ENCODE results near the gene SLC2A2. TPM values are rescaled to one million over a fixed set of nuclear protein-coding genes. Genes with fewer than 3 reads are reported as not detected.

Gene SLC2A2
- total RNA-seq, 1 donor from 2014 or later = not detected

DNA sequence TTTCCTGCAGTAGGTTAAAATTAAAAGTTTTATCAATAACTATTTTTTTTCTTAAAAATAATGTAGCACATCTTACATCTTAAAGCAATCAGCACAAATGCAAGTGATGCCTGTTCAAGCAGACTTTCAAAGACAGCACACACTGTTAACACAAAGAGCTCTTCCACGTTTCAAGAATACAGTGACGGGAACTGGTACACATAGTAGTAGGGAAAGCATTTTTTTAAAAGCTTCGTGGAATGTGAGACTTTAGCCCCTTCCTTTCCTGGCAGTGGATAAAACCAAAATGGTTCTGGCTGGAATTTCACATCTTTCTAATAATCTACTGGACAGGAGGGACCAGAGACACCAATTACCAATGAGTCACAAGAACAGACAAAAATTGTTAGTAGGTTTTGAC lies 33.5 kb upstream of the SLC2A2 start:
- Mint-ChIP-seq H3K27me3 (ENCODE audit: insufficient read depth, low read depth) (no peaks in the 10 kb centered on the region), H3K9me3 (no peaks in the 10 kb centered on the region), H3K4me1 (no peaks in the 10 kb centered on the region), H3K4me3 (no peak overlapping the region), H3K36me3 (peaks cover 17% of the 10 kb centered on the region), H3K27ac (no peak overlapping the region)
- H3K79me2 ChIP-seq (ENCODE audit: low read depth) = no peaks in the 10 kb centered on the region
- no peaks in the 10 kb centered on the region for H3K9me3 ChIP-seq (ENCODE audit: low read depth)
- no peak overlapping the region for H3K27ac ChIP-seq
- no peak overlapping the region for H3K4me2 ChIP-seq
- TF ChIP-seq EZH2 (IDR thresholded peaks at IDR 0.05) = no peak
- TF ChIP-seq, protein P1, sequence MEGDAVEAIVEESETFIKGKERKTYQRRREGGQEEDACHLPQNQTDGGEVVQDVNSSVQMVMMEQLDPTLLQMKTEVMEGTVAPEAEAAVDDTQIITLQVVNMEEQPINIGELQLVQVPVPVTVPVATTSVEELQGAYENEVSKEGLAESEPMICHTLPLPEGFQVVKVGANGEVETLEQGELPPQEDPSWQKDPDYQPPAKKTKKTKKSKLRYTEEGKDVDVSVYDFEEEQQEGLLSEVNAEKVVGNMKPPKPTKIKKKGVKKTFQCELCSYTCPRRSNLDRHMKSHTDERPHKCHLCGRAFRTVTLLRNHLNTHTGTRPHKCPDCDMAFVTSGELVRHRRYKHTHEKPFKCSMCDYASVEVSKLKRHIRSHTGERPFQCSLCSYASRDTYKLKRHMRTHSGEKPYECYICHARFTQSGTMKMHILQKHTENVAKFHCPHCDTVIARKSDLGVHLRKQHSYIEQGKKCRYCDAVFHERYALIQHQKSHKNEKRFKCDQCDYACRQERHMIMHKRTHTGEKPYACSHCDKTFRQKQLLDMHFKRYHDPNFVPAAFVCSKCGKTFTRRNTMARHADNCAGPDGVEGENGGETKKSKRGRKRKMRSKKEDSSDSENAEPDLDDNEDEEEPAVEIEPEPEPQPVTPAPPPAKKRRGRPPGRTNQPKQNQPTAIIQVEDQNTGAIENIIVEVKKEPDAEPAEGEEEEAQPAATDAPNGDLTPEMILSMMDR (IDR thresholded peaks at IDR 0.05) = no peak
- no peak for TF ChIP-seq EZH2phosphoT487 (IDR thresholded peaks at IDR 0.05)
- H3K4me3 ChIP-seq = no peak overlapping the region
- no peaks in the 10 kb centered on the region for H3K27me3 ChIP-seq
- no peaks in the 10 kb centered on the region for H3K36me3 ChIP-seq
- no peak for DNase-seq (ENCODE audit: low spot score)
- H3F3A ChIP-seq (ENCODE audit: low read depth) = no peaks in the 10 kb centered on the region
- no peak overlapping the region for H2AFZ ChIP-seq (replicated peaks)
- no peak overlapping the region for H3K9ac ChIP-seq
- no peaks in the 10 kb centered on the region for H3K4me1 ChIP-seq
- no peaks in the 10 kb centered on the region for H4K20me1 ChIP-seq (ENCODE audit: low read depth)

DNA sequence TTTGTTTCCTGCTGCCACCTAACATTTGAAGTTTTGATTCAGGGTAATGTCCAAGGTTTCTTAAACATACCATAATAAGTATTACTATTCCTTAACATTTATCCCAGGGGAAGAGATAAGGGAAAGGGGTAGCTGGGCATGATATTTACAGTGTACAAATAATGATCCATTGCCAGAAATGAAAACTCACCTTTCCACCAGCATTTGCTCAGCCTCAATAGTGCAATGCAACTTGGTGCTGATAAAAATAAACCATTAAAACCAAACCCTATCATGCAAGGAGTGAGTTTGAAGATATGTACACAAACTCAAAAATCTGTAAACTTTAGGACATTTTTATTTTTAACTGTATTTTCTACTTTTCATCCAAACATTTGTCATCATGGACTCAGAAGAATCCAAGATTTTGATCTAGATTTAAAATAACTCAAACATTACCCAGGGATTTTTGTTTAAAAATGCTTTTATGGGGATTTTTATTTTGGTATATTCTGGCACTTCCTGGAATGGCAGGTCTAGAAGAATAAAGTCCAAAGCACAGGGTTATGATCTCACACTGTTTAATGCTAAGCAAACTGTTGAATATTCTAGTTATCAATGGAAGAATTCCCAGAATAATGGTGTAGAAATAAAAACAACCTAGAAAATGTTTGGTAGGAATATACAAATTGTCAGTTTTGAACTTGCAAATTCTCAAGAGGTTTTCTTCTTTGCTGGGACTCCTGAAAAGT lies 32.5 kb upstream of the SLC2A2 start:
- Histone ChIP-seq H3K36me3 (no peaks in the 10 kb centered on the region), H3K79me2 (ENCODE audit: low read depth) (no peaks in the 10 kb centered on the region), H3K4me3 (no peak overlapping the region), H3K9me3 (ENCODE audit: low read depth) (no peaks in the 10 kb centered on the region), H3K4me2 (no peak overlapping the region), H3K27me3 (no peaks in the 10 kb centered on the region), H3K9ac (no peak overlapping the region), H4K20me1 (ENCODE audit: low read depth) (no peaks in the 10 kb centered on the region), H3K4me1 (no peaks in the 10 kb centered on the region), H2AFZ (replicated peaks) (no peak overlapping the region), H3F3A (ENCODE audit: low read depth) (no peaks in the 10 kb centered on the region), H3K27ac (no peak overlapping the region)
- H3K4me1 Mint-ChIP-seq = no peaks in the 10 kb centered on the region
- DNase-seq (ENCODE audit: low spot score) = no peak
- no peaks in the 10 kb centered on the region for H3K9me3 Mint-ChIP-seq
- peaks cover 13% of the 10 kb centered on the region for H3K36me3 Mint-ChIP-seq
- H3K27me3 Mint-ChIP-seq (ENCODE audit: insufficient read depth, low read depth) = no peaks in the 10 kb centered on the region
- TF ChIP-seq, protein P1 (IDR thresholded peaks at IDR 0.05) = no peak
- TF ChIP-seq EZH2 (IDR thresholded peaks at IDR 0.05) (no peak), EZH2phosphoT487 (IDR thresholded peaks at IDR 0.05) (no peak)
- H3K4me3 Mint-ChIP-seq = no peak overlapping the region
- no peak overlapping the region for H3K27ac Mint-ChIP-seq

DNA sequence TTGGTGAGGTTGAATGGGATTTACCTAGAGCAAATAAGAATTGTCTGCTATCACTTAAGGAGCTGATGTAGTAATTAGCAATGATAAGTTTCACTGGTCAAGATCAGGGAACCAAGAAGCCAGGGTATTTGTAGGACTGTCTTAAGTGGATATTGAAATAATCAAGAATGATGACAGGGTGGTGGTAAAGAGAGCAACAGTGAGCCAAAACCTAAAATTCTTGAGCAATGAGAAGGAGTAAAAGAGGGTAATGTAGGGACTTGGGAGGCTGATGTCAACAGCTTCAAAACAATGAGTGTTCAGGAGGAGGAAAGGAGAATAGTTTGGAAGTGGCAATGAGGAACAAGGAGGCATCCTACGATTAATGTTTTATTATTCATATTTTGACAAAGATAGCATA lies 31.5 kb upstream of the SLC2A2 start:
- no peak overlapping the region for H3K4me3 ChIP-seq
- H3K4me2 ChIP-seq = no peak overlapping the region
- Mint-ChIP-seq H3K4me1 (no peaks in the 10 kb centered on the region), H3K4me3 (no peak overlapping the region), H3K27me3 (ENCODE audit: insufficient read depth, low read depth) (no peaks in the 10 kb centered on the region), H3K36me3 (peaks cover 4% of the 10 kb centered on the region), H3K27ac (no peak overlapping the region), H3K9me3 (peaks cover 2% of the 10 kb centered on the region)
- no peaks in the 10 kb centered on the region for H3K4me1 ChIP-seq
- no peak overlapping the region for H2AFZ ChIP-seq (replicated peaks)
- no peaks in the 10 kb centered on the region for H3K9me3 ChIP-seq (ENCODE audit: low read depth)
- no peak overlapping the region for H3K9ac ChIP-seq
- DNase-seq (ENCODE audit: low spot score) = no peak
- H3F3A ChIP-seq (ENCODE audit: low read depth) = no peaks in the 10 kb centered on the region
- no peaks in the 10 kb centered on the region for H3K79me2 ChIP-seq (ENCODE audit: low read depth)
- H4K20me1 ChIP-seq (ENCODE audit: low read depth) = no peaks in the 10 kb centered on the region
- H3K27me3 ChIP-seq = no peaks in the 10 kb centered on the region
- no peak overlapping the region for H3K27ac ChIP-seq
- TF ChIP-seq, protein P1 (IDR thresholded peaks at IDR 0.05) = no peak
- TF ChIP-seq EZH2 (IDR thresholded peaks at IDR 0.05) (no peak), EZH2phosphoT487 (IDR thresholded peaks at IDR 0.05) (no peak)
- H3K36me3 ChIP-seq = no peaks in the 10 kb centered on the region
